ENCODE data around the gene ZNF512B. TPM values are rescaled to one million over a fixed set of nuclear protein-coding genes. Genes with fewer than 3 reads are reported as not detected.

The ZNF512B gene
- polyA plus RNA-seq, 2 of the 4 experiments (the other 2 are of a cell fraction), result 2.1 to 16.8 TPM

- TF ChIP-seq ZFP36 (IDR thresholded peaks at IDR 0.05; ENCODE audit: borderline replicate concordance, partially characterized antibody) (no peak), USF2 (IDR thresholded peaks at IDR 0.05) (no peak), RFX5 (IDR thresholded peaks at IDR 0.05) (no peak), CTCF (IDR thresholded peaks at IDR 0.05) (no peak), NR3C1 (IDR thresholded peaks at IDR 0.05) (no peak), MYC (IDR thresholded peaks at IDR 0.05; ENCODE audit: borderline replicate concordance, low read length) (no peak), REST (IDR thresholded peaks at IDR 0.05) (no peak), CHD4 (IDR thresholded peaks at IDR 0.05; ENCODE audit: borderline replicate concordance) (no peak), RCOR1 (IDR thresholded peaks at IDR 0.05; ENCODE audit: low read depth, low read length) (no peak), HOXB13 (CRISPR knock-in tag; IDR thresholded peaks at IDR 0.05; ENCODE audit: low read depth) (no peak), E2F6 (IDR thresholded peaks at IDR 0.05; ENCODE audit: borderline replicate concordance, low read depth) (no peak), EHF (CRISPR knock-in tag; IDR thresholded peaks at IDR 0.05) (no peak)
- H3K27ac ChIP-seq, result no peak overlapping the region
- no peak overlapping the region for H3K4me3 ChIP-seq
- 94% methylated on average over 22 of the region's 33 CpGs for WGBS (ENCODE audit: missing lambda C conversion rate)
- DNase-seq (ENCODE audit: low read depth in 1 of 2, low spot score in 1 of 2) (no peak), ATAC-seq (peak in 1 of 2 experiments; percentile 31; a peak in 3 of 6 replicates), FAIRE-seq (no peak)
- ChIA-PET POLR2A (interaction anchor here (1.2 kb wide), 1 partner anchor 18 kb away, joined by 3 read pairs; no protein-coding TSS in a partner anchor), CTCF (interaction anchor here (0.5 kb wide), 1 partner anchor 33 kb away, joined by 3 read pairs; no protein-coding TSS in a partner anchor)
- H3K4me1 ChIP-seq, result peaks cover 5% of the 10 kb centered on the region; the same call in 1 of the 3 replicates
- H3K4me2 ChIP-seq, result no peak overlapping the region
- no peaks in the 10 kb centered on the region for H3K9me3 ChIP-seq
Observed at GRCh38 chr20:63939061-63939935, 30.4 kb downstream of the ZNF512B start.

- CTCF ChIA-PET, result interaction anchor here (1.1 to 2.6 kb wide), 4 partner anchors 36 to 400 kb away, joined by 3 to 7 read pairs (median 5); no protein-coding TSS in a partner anchor
- WGBS (ENCODE audit: missing lambda C conversion rate), result 83% methylated on average over 14 of the region's 14 CpGs
Observed at GRCh38 chr20:63937596-63937995, 32.1 kb downstream of the ZNF512B start.

GRCh38 chr20:63935447-63935846 is 34.3 kb downstream of the ZNF512B start:
- POLR2A ChIA-PET, result no interaction called here
- TF ChIP-seq NR3C1 (IDR thresholded peaks at IDR 0.05), result no peak
- TF ChIP-seq POLR2AphosphoS2 (conservative IDR thresholded peaks at IDR 0.05; ENCODE audit: low read length), result no peak
- TF ChIP-seq KDM1A (IDR thresholded peaks at IDR 0.05; ENCODE audit: low read depth), result no peak
- no peak for TF ChIP-seq ZC3H11A (IDR thresholded peaks at IDR 0.05)
- TF ChIP-seq EHMT2 (IDR thresholded peaks at IDR 0.05; ENCODE audit: low read depth), result no peak
- no peak for TF ChIP-seq POLR2A (IDR thresholded peaks at IDR 0.05; ENCODE audit: low read length)
- no peak for TF ChIP-seq ZNF302 (CRISPR knock-in tag; IDR thresholded peaks at IDR 0.05)
- TF ChIP-seq E2F6 (IDR thresholded peaks at IDR 0.05; ENCODE audit: borderline replicate concordance, low read depth), result no peak
- no peak for TF ChIP-seq FOSL2 (IDR thresholded peaks at IDR 0.05)
- TF ChIP-seq FOSL2 (CRISPR knock-in tag; IDR thresholded peaks at IDR 0.05), result no peak
- H3K27ac ChIP-seq, result no peak overlapping the region
- no peak for ATAC-seq
- CTCF ChIA-PET, result interaction anchor here (0.6 to 1.2 kb wide), 4 partner anchors 10 to 398 kb away, joined by 3 read pairs; no protein-coding TSS in a partner anchor
- H3K9me3 ChIP-seq, result no peaks in the 10 kb centered on the region
- FAIRE-seq, result no peak
- no peak for DNase-seq (ENCODE audit: low read depth in 1 of 2, low spot score in 1 of 2)
- H3K4me1 ChIP-seq, result no peaks in the 10 kb centered on the region
- no peak overlapping the region for H3K4me3 ChIP-seq
- no peak overlapping the region for H3K4me2 ChIP-seq
- 95% methylated on average over 9 of the region's 9 CpGs for WGBS (ENCODE audit: missing lambda C conversion rate)

More at GRCh38 chr20:63937596-63937995, 32.1 kb downstream of the ZNF512B start:
- TF ChIP-seq JUN (IDR thresholded peaks at IDR 0.05), result no peak
- no peak overlapping the region for H3K4me3 ChIP-seq
- FAIRE-seq, result no peak
- no peak overlapping the region for H3K4me2 ChIP-seq
- POLR2A ChIA-PET, result no interaction called here
- peaks cover 5% of the 10 kb centered on the region; the same call in 1 of the 3 replicates for H3K4me1 ChIP-seq
- no peaks in the 10 kb centered on the region for H3K9me3 ChIP-seq
- no peak overlapping the region for H3K27ac ChIP-seq
- no peak for ATAC-seq
- DNase-seq (ENCODE audit: low read depth in 1 of 2, low spot score in 1 of 2), result no peak

Data from A549 (cell line).